ENCODE measurements around the gene TECRL.

TECRL gene, protein sequence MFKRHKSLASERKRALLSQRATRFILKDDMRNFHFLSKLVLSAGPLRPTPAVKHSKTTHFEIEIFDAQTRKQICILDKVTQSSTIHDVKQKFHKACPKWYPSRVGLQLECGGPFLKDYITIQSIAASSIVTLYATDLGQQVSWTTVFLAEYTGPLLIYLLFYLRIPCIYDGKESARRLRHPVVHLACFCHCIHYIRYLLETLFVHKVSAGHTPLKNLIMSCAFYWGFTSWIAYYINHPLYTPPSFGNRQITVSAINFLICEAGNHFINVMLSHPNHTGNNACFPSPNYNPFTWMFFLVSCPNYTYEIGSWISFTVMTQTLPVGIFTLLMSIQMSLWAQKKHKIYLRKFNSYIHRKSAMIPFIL

DNA sequence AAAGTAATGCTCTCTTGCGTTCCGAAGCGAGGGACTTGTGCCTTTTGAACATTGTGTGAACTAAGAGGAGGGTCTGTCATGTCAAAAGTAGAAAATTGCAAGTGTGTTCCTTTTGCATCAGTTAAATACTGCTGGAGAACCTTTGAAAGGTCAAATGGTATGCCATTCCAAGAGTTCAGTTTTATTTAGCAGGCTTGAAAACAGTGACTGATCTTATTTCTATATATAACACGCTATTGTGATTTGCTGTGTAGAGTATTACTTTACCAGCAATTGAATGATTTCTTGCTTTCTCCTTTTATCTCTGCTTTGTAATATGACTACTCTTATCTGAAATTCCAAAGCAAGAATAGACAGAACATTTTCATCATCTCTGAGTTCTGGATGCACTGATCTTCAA, at the start of gene TECRL:
Gene TECRL (minus strand): TSS at position 151 of the 400 bp plus-strand sequence. CDS start 99 bp downstream, at position 52.
- no peak for DNase-seq (ENCODE audit: low spot score)

DNA sequence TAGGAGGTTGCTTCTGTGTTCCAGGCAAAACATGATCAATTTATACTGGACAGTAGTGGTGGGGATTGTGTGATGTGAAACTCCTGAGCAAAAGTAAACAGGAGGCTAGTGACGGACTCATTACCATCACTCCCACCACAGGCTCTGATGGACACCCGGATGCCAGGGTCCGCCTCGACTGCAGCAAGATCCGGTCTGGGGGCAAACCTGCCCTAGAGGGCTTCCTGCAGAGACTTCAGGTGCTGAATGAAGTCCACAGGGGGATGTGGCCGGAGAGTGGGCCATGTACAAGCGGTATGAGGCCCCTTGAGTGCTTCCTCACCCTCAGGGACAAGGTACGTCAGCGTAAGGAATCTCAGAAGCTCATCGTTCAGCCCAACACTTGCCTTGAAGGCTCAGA, 23.4 kb upstream of the TECRL start:
- DNase-seq (ENCODE audit: low spot score) = no peak

DNA sequence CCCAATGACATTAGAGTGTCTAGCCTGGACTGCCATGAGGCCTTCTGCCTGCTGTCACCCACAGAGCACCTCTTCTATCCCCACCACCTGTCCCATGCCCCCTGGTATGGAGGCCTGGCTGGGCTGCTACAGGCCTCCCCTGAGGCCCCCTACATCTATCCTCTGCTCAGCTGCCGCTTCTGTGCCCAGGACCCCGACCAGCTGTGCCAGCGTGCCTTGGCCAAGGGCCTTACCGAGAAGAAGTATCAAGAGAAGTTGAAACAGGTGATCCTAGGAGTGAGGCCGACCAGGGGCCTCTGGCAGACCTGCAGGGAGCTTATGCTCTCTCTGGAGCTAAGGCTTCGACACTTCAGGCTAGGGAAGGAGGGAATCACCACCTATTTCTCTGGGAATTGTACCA, 21.7 kb upstream of the TECRL start:
- no peak for DNase-seq (ENCODE audit: low spot score)

DNA sequence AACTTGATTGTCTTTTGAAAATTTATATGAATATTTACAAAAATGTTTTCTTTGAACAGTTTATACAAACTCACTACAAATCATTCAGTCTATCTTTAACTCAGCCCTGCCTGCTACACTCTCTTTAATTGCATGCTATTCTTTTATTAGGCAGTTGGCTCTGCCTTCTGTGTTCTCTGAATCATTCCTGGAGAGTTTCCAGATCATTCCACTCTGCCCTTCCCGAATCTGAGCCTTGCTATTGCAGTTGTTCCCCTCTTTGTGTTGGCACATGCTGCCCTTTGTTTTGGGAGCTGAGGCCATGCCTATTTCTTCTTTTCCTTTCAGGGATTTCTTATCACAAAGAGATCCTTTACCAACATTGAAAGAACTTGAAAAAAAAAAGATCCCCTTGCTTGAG, 8.7 kb upstream of the TECRL start:
- DNase-seq (ENCODE audit: low spot score) = no peak

DNA sequence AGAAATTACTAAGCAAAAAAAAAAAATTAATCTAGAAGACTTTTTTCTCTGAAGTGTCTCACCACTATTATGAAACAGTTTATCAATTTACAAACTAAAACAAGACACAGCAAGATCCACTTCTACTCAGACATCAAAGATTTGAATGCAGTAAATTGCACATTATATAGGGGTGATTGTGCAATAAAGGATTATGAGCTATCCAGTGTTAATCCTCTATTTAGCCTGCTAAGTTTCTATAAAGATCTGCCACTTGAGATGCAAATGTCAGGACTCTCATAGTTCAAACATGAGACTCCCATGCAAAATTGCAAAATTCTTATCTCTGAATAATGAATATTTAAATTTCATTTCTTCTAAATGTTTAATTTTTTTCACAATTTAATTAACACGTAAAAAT, 2.2 kb downstream of the TECRL start:
- DNase-seq (ENCODE audit: low spot score) = no peak

DNA sequence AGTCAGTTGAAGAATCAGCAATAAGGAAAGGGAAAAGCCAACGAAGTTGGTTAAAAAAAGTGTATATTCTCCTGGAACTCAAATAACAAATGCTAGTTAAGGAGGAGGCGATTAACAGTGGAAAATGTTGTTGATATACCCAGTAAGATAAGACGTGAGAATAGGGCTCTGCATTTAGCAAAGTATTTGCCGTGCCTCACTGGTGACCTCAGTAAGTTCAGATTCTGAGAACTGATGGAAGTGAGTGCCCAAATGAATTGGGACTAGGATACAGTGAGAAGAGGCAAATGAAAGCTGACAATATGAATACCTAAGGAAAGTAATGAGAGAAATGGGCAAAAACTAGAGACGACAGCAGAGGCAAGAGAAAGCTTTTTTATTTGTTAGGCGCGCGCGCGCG, 3.5 kb downstream of the TECRL start:
- DNase-seq (ENCODE audit: low spot score) = no peak

DNA sequence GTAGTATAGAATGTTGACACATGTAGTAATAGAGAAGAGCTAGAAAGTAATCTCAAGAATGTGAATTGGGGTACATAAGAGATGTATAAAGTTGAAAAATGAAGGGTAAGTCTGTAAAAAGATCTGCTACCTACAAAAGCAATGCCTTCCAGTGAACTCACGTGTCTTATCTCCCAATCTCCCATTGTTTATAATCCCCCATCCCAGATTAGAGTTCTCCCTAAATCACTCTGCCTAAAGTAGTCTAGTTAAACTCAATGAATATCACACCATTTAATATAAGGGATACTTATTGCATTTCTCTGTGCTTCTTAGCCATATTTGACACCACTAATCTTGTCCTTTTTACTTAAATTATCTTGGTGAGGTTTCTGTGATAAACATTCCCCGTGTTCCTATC, 6.6 kb downstream of the TECRL start:
- DNase-seq (ENCODE audit: low spot score) = no peak

DNA sequence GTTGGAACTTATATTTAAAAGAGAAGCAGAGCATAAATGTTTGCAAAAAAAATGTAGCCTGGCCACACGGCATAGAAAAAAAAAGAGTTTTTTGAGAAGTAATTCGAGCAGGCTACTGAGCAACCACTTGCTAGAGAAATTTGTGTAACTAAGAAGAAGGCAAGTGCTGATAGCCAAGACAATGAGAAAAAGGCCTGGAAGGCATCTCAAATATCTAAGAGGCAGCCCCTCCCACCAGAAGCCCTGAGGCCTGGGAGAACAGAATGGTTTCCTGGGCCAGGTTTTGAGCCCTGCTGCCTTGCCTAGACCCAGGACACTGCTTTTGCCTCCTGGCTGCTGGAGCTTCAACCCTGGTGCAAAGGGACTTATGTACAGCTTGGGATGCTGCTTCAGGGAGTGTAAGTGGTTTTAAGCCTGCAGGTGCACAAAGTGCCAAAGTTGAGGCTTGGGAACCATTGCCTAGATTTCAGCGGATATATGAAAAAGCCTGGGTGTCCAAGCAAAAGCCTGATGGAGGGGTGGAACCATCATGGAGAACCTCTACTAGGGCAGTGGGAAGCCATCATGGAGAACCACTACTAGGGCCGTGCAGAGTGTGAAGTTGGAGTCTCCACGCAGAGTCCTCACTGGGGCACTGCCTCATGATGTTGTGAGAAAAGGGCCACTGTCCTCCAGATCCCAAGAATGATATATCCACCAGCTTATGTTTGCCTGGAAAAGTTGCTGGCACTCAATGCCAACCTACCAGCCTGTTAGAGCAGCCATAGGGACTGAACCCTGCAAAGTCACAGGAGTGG, 9.7 kb downstream of the TECRL start:
- DNase-seq (ENCODE audit: low spot score) = no peak

DNA sequence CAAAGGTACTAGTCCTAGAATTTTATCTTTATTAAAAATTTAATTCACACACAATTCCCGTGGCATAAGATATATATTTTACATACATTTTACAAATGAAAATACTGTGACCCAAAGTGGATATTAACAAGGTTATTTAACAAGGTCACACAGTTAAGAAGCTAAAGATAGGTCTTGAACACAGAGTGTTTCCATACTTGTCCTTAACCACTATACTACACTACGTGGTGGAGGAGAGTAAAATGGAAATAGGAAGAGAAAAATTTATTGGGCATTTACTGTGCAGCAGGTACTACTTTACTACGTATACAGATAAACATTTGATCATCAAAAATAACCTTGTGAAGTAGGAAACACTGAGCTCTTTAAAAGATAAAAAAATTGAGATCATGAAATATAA, 14.8 kb downstream of the TECRL start:
- DNase-seq (ENCODE audit: low spot score) = no peak

DNA sequence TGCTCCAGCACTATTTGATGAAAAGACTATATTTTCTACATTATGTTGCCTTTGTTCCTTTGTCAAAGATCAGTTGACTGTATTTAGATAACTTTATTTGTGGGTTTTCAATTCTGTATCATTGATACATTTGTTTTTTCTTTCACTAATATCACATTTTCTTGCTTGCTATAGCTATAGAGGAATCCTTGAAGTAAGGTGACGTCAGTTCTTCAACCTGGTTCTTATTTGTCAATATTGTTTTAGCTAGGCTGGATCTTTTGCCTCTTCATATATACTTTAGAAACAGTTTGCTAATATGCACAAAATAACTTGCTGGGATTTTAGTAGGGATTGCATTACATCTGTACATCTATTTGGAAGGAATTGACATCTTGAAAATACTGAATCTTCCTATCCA, 21.0 kb downstream of the TECRL start:
- no peak for DNase-seq (ENCODE audit: low spot score)

DNA sequence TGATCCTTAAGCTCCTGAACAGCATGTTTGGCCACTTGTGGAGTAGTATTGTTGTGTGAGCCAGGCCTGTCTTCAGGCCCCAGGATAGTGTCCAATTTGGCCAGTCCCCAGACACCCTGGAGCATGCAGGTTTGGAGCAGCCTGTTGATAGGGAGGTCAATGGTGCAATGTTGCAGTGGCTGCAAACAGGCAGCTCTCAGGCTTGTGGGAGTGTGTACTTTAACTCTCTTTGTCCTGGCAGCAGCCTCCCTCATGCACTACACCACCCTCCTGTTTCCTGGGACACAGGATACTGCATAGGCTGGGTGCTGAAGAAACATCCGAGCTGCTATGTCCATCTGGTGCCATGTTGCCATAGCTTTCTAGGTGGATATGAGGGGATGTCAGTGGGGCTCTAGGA, 24.0 kb downstream of the TECRL start:
- no peak for DNase-seq (ENCODE audit: low spot score)

DNA sequence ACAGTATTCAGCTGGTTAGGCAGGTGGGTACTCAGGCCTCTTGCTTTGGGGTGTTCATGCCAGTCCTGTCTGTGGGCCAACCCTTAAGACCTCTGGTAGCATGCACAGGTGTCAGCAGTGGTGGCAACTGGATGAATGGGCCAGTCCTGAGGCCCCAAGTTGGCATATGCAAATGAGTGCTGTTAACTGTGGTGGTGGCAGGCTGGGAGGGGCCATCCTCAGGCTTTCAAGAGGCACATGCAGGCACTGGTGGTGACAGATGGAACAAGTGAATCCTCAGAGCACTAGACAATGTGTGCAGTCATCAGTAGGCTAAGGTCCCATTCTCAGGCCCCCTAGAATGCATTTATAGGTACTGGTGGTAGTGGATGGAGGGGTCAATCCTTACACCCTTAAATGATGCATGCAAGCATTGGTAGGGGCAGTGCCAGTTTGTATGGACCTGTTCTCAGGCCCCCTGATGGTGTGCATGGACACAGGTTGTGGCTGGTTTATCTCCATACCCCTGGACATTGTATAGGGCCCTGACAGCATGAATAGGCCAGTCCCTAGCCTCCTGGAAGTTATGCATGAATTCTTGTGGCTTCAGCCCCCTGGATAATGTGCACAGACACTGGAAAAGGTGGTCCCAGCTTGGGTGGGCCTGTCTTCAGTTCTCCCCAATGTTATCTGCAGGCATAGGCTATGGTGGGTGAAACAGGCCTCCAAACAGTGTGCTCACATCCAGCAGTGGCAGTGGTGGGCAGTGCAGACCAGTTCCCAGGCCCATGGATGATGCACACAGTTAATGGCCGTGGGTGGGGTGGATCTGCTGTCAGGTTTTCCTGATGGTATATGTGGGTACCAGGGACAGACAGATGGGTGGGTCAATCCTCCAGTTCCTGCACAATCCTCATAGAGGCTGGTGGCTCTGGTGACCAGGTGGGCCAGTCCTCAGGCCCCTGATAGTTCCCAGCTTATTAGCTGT, 24.7 kb downstream of the TECRL start:
- no peak for DNase-seq (ENCODE audit: low spot score)

DNA sequence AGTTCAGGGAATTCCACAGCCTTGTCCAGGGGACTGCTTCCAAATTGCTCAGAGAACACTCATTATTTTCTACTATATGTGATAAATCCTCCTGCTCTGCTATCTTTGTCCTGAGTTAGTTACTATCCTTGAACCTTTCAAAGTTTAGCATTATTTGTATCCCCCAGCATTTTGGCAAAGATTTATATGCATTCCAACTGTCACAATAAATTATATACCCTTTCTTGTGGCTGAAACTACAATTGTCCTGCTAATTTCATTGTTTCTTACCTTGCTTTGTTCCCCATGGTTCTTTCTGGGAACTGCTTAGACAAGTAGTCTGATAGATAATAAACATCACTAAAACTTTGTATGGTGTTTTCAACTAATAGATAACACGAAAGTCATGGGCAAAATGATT, 40.5 kb downstream of the TECRL start:
- DNase-seq (ENCODE audit: low spot score) = no peak

DNA sequence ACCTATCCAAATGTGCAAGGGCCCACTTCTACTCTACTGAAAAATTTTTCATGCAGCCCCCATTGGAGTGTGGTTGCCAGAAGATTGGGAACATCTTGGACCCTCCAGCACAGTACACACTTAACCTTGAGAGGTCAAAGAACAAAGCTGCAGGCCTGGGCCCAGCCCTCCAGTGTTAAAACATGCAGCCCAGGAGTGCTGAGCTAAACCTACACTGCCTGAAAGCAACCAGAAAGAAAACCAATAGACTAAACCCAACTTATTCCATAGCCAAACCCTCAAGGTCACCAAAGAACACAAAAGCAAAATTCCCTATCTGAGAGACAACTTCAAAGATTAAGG, 47.9 kb downstream of the TECRL start:
- DNase-seq (ENCODE audit: low spot score) = no peak

DNA sequence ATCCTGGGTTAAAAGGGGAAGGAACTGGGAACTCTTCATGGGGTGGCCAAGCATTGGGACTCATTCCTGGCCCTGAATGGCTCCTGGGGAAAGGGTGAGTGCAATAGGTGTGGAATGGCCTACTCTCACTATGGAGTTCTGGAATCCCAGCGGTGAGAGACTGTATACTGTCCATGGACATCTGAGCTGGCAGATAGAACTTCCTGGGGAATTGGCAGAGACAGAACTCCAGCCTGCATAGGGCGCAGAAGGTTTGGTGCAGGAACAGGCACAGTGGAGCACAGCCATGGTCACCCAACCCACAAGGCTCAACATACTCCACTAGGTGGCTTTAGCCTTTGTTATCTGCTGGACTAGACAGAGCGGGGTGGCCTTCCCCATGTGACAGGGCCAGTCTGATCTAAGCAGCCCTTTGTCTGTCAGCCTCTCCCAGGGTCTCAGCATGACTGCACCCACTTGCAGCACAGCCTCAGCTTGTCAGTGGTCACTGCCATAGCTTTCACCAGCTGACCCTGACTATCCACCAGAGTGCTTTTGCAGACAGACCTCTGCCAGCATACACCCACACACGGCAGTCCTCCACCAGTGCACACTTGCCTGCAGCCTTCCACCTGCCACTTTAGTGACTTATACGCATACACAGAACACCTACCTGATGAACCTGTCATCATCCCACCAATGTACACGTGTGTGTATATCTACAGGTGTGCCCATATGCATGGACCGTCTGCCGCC, 48.4 kb downstream of the TECRL start:
- DNase-seq (ENCODE audit: low spot score) = no peak

DNA sequence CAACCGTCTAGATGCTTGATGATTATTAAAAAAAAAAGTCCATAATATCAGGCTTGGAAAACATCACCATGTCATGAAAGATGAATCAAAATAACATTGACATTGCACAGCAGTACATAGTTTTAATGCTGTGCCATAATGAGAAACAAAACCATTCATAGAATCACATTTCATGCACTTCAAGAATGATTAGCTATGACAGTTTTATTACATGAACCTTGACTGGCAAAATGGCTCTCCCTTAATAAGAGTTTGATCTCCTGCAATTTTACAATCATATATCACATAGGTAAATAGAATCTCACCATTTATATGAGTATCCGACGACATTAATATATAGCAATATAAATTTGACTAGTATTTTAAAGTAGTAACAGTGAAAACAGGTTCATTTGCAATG, 49.8 kb downstream of the TECRL start:
- no peak for DNase-seq (ENCODE audit: low spot score)

DNA sequence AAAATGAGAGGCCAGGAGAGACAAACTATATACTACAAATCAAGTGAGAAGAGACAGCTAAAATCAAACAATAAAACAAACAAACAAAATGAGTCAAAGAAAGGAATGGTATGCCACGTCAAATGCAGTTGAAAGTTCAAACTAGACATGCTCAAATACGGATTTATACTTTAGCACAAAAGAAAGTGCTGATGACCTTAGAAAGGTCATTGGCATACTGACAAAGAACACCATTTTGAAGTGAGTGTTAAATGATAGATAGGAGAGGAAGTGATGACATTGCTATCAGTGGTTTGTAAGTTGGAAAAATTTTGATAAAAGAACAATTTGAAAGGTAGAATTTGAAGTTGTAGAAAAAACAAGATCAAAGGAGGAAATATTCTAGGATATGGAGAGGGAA, 55.3 kb downstream of the TECRL start:
- DNase-seq (ENCODE audit: low spot score) = no peak

DNA sequence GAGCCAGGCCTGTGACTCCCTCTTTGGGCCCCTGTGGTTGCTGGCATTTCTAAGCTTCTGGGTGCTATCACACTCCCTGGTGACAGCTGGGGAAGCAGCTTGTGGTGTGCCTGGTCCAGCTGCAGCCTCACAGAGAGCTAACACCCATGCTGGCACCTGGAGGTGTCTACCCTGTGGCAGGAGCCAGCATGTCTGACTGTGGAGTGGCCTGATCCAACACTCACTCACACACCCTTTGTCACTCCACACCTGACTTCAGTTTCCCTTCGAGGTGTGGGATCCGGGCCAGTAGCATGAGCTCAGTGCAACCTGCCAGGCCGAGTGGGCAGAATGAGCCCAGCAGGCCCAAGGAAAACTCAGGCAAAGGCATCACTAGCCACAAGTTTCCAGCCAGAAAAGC, 67.5 kb downstream of the TECRL start:
- DNase-seq (ENCODE audit: low spot score) = no peak

DNA sequence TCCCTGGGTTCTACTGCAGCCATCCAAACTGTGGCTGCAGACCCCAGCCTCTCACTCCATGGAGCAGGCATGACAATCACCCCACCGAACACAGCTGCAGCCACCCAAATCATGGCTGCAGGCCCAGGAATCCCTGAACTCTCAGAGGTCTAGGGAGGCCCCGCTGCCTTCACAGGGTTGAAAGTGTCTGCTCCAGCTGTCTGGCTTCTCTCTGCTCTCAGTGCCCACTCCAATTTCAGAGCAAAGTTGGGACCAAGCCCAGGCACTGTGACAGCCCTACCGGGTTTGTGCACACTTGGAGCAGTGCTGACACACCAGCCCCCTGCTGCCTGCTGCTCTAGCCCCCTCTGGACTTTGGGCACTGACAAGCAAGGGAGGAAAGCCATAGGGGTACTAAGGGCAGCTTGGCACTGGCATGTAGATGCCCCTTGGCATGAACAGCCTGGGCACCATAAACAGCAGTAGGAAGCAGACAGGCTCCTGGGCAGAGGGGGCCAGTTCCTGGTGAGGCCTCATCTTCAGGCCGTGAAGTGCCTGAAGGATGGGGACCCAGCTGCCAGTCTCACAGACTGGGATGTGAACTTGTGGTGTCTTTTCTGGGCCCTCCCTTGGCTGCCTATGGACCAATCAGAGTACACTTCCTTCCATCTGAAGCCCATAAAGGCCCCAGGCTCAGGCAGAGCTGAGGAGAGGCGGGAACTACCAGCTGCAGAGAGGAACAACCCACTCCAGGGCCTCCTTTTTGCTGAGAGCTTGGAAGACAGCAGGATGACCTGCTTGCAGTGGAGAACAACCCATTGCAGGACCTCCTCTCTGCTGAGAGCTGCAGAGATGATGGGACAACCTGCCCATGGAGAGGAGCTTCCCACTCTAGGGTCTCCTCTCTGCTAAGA, 68.8 kb downstream of the TECRL start:
- DNase-seq (ENCODE audit: low spot score) = no peak

DNA sequence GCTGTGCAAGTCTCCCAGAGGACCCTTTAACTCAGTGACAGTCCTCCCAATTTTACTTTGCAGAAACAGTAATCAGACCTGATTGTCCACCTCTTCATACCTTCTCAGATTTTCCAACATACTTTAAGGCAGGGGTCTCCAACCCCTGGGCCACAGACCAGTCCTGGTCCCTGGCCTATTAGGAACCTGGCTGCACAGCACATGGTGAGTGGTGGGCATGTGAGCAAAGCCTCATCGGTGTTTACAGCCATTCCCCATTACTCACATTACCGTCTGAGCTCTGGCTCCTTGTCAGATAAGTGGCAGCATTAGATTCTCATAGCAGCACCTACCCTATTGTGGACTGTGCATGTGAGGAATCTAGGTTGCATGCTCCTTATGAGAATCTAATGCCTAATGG, 74.3 kb downstream of the TECRL start:
- DNase-seq (ENCODE audit: low spot score) = no peak

DNA sequence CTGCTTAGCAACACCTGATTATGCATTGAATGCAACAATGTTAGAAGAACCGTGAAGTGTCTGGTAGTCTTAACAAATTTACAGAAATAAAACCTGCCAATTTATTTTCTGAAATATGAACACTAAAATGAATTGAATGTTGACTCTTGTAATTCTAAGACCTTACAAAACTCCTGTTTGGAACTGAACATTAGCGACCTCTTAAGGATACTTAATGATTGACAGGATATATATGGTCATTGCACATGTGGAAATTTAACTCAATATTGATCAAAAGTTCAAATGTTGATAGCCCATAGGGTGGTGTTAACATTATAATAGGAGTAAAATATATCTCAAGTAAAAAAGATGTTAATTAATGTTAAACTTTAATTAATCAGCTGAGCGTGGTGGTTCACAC, 79.1 kb downstream of the TECRL start:
- DNase-seq (ENCODE audit: low spot score) = no peak
